Muscle layer of duodenum (tissue), 2 donors: ENCODE results near the gene ARL3.
A peak's percentile ranks its signal among the peaks of the same experiment; 100 is the strongest.

Source experiments
- H3K27ac ChIP-seq: one replicate; pipeline ENCODE4 v1.7.0; 2013; ENCODE audit warnings: mild to moderate bottlenecking, low read length
- H3K27me3 ChIP-seq: one replicate; pipeline ENCODE4 v1.7.0; 2013; ENCODE audit warnings: low read depth, mild to moderate bottlenecking, control low read depth, low read length
- H3K36me3 ChIP-seq, 2 donors: one replicate each; pipeline ENCODE4 v1.7.0; 2013; ENCODE audit warnings: low read length in 2 of 2, control low read depth in 1 of 2, mild to moderate bottlenecking in 1 of 2; ENCODE audit not compliant: insufficient read depth in 2 of 2, control insufficient read depth in 1 of 2
- H3K4me1 ChIP-seq, 2 donors: one replicate each; pipeline ENCODE4 v1.7.0; 2013; ENCODE audit warnings: low read length in 2 of 2, mild to moderate bottlenecking in 2 of 2, control low read depth in 1 of 2, moderate library complexity in 1 of 2; ENCODE audit not compliant: insufficient read depth in 2 of 2, control insufficient read depth in 1 of 2
- H3K4me3 ChIP-seq, 2 donors: one replicate each; pipeline ENCODE4 v1.7.0; 2013; ENCODE audit warnings: low read length in 2 of 2, low read depth in 1 of 2, mild to moderate bottlenecking in 1 of 2
- H3K9me3 ChIP-seq, 2 donors: one replicate each; pipeline ENCODE4 v1.7.0; 2013; ENCODE audit warnings: low read length in 2 of 2, control low read depth in 1 of 2, mild to moderate bottlenecking in 1 of 2; ENCODE audit not compliant: control insufficient read depth in 1 of 2
- donor health status: healthy.

Gene ARL3

DNA sequence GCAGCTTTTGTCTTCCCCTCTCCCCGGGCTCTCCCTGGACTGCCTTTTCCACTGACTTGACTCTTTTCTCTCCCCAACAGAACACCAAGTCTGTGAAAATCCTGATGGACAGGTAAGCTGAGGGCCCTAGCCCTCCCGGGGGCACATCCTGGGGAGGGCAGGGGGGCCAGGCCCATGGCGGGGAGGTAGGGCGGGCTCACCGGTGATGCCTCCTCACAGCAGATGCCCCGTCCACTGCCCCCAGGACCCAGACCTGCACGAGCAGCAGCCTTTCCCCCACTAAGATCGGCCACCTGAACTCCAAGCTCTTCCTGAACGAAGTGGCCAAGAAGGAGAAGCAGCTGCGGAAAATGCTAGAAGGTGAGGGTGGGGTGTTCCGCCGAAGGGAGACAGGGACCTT is 58.2 kb downstream of the ARL3 start:
- Histone ChIP-seq H3K4me3 (no peak overlapping the region), H3K27ac (no peak overlapping the region), H3K27me3 (no peaks in the 10 kb centered on the region), H3K4me1 (peaks cover 19 to 41% of the 10 kb centered on the region in 2 donors), H3K9me3 (no peaks in the 10 kb centered on the region), H3K36me3 (peaks cover 36 to 63% of the 10 kb centered on the region in 2 donors)

DNA sequence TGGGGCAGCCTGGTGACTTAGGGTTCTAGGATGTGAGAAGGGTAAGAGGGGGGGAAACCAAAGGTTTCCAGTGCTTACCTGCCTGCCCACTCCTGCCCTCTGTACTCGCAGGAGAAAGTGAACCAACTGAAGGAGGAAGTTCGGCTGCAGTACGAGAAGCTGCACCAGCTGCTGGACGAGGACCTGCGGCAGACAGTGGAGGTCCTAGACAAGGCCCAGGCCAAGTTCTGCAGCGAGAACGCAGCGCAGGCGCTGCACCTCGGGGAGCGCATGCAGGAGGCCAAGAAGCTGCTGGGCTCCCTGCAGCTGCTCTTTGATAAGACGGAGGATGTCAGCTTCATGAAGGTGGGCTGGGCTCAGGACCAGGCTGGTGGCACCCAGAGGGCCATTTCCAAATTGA is 59.2 kb downstream of the ARL3 start:
- no peak overlapping the region for H3K4me3 ChIP-seq

GRCh38 chr10:102654566-102654965 is 59.6 kb downstream of the ARL3 start:
- H3K27ac ChIP-seq = no peak overlapping the region
- peaks cover 27 to 47% of the 10 kb centered on the region in 2 donors for H3K4me1 ChIP-seq
- H3K27me3 ChIP-seq = no peaks in the 10 kb centered on the region
- peaks cover 36 to 63% of the 10 kb centered on the region in 2 donors for H3K36me3 ChIP-seq
- no peaks in the 10 kb centered on the region for H3K9me3 ChIP-seq
- no peak overlapping the region for H3K4me3 ChIP-seq

More for the DNA sequence above, 59.2 kb downstream of the ARL3 start:
- Histone ChIP-seq H3K36me3 (peaks cover 36 to 63% of the 10 kb centered on the region in 2 donors), H3K27me3 (no peaks in the 10 kb centered on the region), H3K27ac (no peak overlapping the region), H3K4me1 (peaks cover 24 to 43% of the 10 kb centered on the region in 2 donors), H3K9me3 (no peaks in the 10 kb centered on the region)

GRCh38 chr10:102653060-102653459 is 61.1 kb downstream of the ARL3 start:
- no peaks in the 10 kb centered on the region for H3K9me3 ChIP-seq
- H3K4me1 ChIP-seq = peaks cover 41 to 62% of the 10 kb centered on the region in 2 donors
- peaks cover 35 to 52% of the 10 kb centered on the region in 2 donors for H3K36me3 ChIP-seq
- no peak overlapping the region for H3K27ac ChIP-seq
- H3K27me3 ChIP-seq = no peaks in the 10 kb centered on the region
- no peak overlapping the region for H3K4me3 ChIP-seq

DNA sequence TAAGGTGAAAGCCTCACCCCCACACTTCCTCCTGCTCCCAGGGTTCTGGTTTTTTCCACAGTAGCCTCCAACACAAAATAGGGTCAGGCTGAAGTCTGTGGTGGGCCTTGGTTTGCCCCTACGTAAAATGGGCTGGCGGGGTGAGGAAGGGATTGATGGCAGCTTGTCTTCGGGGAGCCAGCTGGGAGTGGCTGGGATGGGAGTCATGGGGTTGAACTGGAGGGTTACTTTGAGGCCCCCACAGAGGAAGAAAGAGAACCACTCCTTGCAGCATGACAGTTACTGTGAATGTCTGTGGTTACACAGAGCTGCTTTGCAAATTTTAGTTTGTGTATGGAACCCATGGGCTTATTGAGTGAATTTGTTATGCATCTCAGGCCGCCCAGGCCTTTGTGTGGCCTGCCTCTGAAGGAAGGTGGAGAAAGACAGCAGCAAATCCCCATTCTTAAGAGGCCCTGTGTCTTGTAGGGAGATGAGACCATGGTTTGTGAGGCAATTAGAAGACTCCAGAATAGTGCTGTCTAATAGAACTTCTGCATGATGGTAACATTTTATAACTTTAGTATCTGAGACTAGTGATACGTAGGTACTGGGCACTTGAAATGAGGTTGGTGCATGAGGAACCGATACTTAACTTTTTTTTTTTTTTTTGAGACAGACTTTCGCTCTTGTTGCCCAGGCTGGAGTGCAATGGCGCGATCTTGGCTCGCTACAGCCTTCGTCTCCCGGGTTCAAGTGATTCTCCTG is 61.9 kb downstream of the ARL3 start:
- Histone ChIP-seq H3K27me3 (no peaks in the 10 kb centered on the region), H3K36me3 (peaks cover 34 to 47% of the 10 kb centered on the region in 2 donors), H3K9me3 (no peaks in the 10 kb centered on the region), H3K4me1 (peaks cover 47 to 65% of the 10 kb centered on the region in 2 donors), H3K27ac (no peak overlapping the region), H3K4me3 (no peak overlapping the region)

GRCh38 chr10:102651455-102652169 is 62.6 kb downstream of the ARL3 start:
- peak overlapping the region; percentile 31 for H3K27ac ChIP-seq
- H3K9me3 ChIP-seq = no peaks in the 10 kb centered on the region
- H3K4me3 ChIP-seq = peak overlapping the region in 1 of 2 donors; percentile 11
- H3K27me3 ChIP-seq = no peaks in the 10 kb centered on the region
- H3K36me3 ChIP-seq = peaks cover 34 to 40% of the 10 kb centered on the region in 2 donors
- H3K4me1 ChIP-seq = peaks cover 50 to 69% of the 10 kb centered on the region in 2 donors

DNA sequence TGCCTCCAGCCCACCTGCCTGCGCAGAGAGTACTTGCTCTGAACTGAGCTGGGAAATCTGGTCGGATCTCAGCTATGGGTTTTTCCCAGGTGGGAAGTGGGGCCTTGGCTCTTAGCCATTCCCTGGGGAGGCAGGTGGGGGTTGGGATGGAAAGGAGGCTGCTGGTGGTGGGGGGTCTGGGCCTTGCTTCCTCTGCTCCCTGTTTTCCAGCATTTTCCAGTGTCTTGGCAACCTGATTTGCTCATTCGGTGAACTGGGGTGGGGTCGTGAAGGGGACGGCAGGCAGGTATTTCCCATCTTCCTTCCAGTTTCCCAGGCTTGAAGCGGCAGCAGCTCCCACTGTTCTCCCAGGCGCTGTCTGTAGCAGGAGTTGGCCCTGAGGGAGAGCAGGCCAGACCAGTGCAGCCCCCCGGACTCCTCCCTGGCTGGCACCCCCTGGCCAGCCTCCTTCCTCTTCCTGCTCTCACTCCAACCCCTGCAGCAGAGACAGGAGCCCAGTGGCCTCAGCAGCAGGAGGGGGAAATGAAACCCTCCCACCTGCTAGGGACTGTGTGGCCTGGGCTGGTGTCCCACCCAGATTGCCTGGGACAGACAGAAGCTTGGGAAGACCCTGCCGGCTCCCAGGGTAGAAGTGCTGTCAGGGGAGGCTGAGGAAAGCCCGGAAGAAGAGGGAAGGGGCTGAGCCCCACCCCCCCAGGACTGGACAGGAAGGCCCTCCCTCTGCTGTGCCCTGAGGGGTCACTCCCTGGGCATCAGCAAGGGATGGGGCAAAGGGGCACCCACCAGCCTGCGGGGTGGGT is 63.3 kb downstream of the ARL3 start:
- Histone ChIP-seq H3K36me3 (peaks cover 28 to 36% of the 10 kb centered on the region in 2 donors), H3K9me3 (no peaks in the 10 kb centered on the region), H3K4me1 (peaks cover 51 to 74% of the 10 kb centered on the region in 2 donors), H3K4me3 (peak overlapping the region in 1 of 2 donors; percentile 11), H3K27me3 (no peaks in the 10 kb centered on the region), H3K27ac (peak overlapping the region; percentile 31)

- H3K4me1 ChIP-seq = peaks cover 51 to 75% of the 10 kb centered on the region in 2 donors
- no peaks in the 10 kb centered on the region for H3K9me3 ChIP-seq
- H3K4me3 ChIP-seq = peak overlapping the region; percentile 92 to 99
- peaks cover 19 to 35% of the 10 kb centered on the region in 2 donors for H3K36me3 ChIP-seq
- peak overlapping the region; percentile 45 for H3K27ac ChIP-seq
- H3K27me3 ChIP-seq = no peaks in the 10 kb centered on the region
Observed at GRCh38 chr10:102649797-102650654, 64.2 kb downstream of the ARL3 start.

DNA sequence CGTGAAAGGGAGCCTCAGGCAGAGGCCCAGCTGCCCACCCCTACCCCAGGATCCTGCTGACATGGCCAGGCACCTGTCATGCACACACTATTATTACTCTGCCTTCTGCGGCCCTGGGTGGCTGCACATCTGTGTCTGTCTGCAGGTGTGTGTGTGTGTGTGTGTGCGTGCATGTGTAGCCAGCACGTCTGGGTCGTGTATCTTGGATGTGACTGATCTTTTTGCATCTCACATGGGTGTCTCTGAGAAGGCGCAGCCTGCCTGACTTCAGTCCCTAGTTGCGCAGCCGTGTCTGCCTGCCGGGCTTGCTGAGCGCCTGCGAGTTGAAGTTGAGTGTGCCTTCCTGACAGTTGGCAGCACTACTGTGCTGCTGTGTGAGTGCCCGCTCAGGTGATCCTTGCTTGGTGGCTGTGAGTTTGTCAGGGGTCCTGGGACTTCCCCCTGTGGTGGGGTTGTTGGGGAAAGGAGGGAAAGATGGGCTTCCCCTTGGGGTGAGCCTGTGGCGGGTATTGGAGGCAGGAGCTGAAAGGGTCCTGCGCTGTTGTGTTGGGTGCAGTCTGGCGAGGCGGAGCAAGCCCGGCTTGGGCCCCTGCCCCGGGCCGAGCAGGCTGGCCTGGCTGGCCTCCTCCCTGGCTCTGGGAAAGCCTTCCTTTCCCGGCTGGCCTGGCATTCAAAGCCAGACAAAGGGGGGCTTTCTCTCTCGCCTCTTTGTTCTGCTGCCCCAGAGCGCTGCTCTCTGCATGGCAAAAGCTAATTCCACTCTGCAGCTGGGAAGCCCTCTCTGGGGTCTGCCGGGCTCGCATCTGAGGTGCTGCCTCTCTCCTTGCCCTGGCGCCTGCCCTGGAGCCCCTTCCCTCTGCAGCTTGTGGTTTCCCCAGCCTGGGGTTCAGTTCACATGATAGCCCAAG is 65.1 kb downstream of the ARL3 start:
- H3K9me3 ChIP-seq = no peaks in the 10 kb centered on the region
- H3K27me3 ChIP-seq = no peaks in the 10 kb centered on the region
- peak overlapping the region; percentile 45 for H3K27ac ChIP-seq
- peaks cover 51 to 80% of the 10 kb centered on the region in 2 donors for H3K4me1 ChIP-seq
- H3K36me3 ChIP-seq = peaks cover 13 to 31% of the 10 kb centered on the region in 2 donors
- H3K4me3 ChIP-seq = peak overlapping the region; percentile 92 to 99
